ENCODE measurements around the gene ANKFN1. TPM values are rescaled to one million over a fixed set of nuclear protein-coding genes. Genes with fewer than 3 reads are reported as not detected.

ANKFN1 gene
- total RNA-seq, 1 donor from 2014 or later, result not detected

DNA sequence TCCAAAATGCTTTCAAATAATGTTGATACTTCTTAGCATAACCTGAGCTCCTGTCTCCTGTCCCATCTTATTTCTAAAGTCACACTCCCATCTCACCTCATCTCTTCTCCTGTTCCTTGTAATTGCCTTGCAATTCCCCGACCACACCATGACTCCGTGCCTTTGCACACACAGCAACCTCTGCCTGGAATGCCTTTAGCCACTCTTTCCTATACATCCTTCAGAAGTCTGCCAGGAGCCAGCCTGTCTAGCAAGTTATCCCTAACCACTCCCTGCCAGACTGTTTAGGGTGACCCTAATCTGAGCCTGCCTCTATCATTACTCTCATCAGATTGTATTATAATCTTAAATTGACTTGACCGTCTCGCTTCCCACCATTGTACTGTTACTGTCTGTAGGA, 272.2 kb downstream of the ANKFN1 start:
- intact Hi-C loops (cut with micrococcal nuclease), result no loop called here
- Mint-ChIP-seq H3K36me3 (ENCODE audit: low read depth) (no peaks in the 10 kb centered on the region), H3K27ac (no peak overlapping the region), H3K4me3 (no peak overlapping the region), H3K4me1 (ENCODE audit: low read depth) (peaks cover 14% of the 10 kb centered on the region), H3K9me3 (no peaks in the 10 kb centered on the region), H3K27me3 (ENCODE audit: insufficient read depth) (peaks cover 3% of the 10 kb centered on the region)
- DNase-seq (ENCODE audit: low spot score), result no peak

- peaks cover 14% of the 10 kb centered on the region for H3K4me1 Mint-ChIP-seq (ENCODE audit: low read depth)
- intact Hi-C loops (cut with micrococcal nuclease), result no loop called here
- no peaks in the 10 kb centered on the region for H3K9me3 Mint-ChIP-seq
- no peak for DNase-seq (ENCODE audit: low spot score)
- H3K27ac Mint-ChIP-seq, result no peak overlapping the region
- no peaks in the 10 kb centered on the region for H3K36me3 Mint-ChIP-seq (ENCODE audit: low read depth)
- H3K4me3 Mint-ChIP-seq, result no peak overlapping the region
- H3K27me3 Mint-ChIP-seq (ENCODE audit: insufficient read depth), result peaks cover 3% of the 10 kb centered on the region
Observed at GRCh38 chr17:56426901-56427300, 273.6 kb downstream of the ANKFN1 start.

- no peaks in the 10 kb centered on the region for H3K27me3 Mint-ChIP-seq (ENCODE audit: insufficient read depth)
- no peak overlapping the region for H3K4me3 Mint-ChIP-seq
- H3K4me1 Mint-ChIP-seq (ENCODE audit: low read depth), result no peaks in the 10 kb centered on the region
- no peaks in the 10 kb centered on the region for H3K9me3 Mint-ChIP-seq
- no peak for DNase-seq (ENCODE audit: low spot score)
- H3K36me3 Mint-ChIP-seq (ENCODE audit: low read depth), result no peaks in the 10 kb centered on the region
- intact Hi-C loops (cut with micrococcal nuclease), result no loop called here
- no peak overlapping the region for H3K27ac Mint-ChIP-seq
Observed at GRCh38 chr17:56431736-56432135, 278.5 kb downstream of the ANKFN1 start.

DNA sequence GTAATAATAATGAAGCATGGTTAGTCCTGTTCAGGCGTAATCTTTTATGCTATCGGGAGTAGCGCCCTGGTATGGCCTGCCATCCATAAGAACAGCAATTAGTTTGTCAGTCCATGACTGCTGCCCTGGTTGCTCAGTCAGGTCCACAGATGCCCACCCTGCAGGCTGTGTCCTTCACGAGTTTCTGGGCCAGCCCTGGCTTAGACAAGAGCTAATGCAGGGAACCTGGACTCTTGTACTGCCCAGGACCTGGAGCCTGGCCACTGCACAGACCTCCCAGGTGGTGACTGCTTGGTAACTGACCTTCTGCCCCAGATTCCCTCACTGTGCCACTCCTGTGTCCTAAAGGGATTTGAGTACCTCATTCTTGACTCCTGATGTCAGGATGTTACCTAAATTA, 279.2 kb downstream of the ANKFN1 start:
- Mint-ChIP-seq H3K4me1 (ENCODE audit: low read depth) (no peaks in the 10 kb centered on the region), H3K36me3 (ENCODE audit: low read depth) (no peaks in the 10 kb centered on the region), H3K9me3 (no peaks in the 10 kb centered on the region), H3K27me3 (ENCODE audit: insufficient read depth) (no peaks in the 10 kb centered on the region), H3K4me3 (no peak overlapping the region), H3K27ac (no peak overlapping the region)
- no peak for DNase-seq (ENCODE audit: low spot score)
- intact Hi-C loops (cut with micrococcal nuclease), result no loop called here

DNA sequence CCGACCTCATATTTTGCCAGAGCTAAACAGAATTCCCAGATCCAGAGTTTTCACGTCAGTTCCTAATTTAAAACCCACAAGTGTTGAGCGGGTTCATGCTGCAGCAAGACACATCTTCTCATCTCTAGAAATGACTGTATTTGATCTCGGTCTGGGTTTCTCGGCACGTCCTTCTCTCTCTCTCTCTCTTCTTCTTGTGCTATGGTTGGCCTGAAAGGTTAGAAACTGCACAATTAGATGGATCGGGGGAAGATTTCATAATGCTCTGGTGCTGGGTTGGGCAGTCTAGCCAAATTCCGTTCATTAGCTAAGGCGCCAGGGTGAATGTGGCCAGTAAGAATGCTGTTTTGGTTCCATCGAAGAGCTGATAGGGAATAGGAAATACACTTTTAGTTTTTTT, 281.3 kb downstream of the ANKFN1 start:
- no peaks in the 10 kb centered on the region for H3K9me3 Mint-ChIP-seq
- peaks cover 9% of the 10 kb centered on the region for H3K27me3 Mint-ChIP-seq (ENCODE audit: insufficient read depth)
- no peak for DNase-seq (ENCODE audit: low spot score)
- H3K36me3 Mint-ChIP-seq (ENCODE audit: low read depth), result no peaks in the 10 kb centered on the region
- H3K4me3 Mint-ChIP-seq, result no peak overlapping the region
- intact Hi-C loops (cut with micrococcal nuclease), result no loop called here
- no peak overlapping the region for H3K27ac Mint-ChIP-seq
- no peaks in the 10 kb centered on the region for H3K4me1 Mint-ChIP-seq (ENCODE audit: low read depth)

GRCh38 chr17:56436142-56436541, 282.9 kb downstream of the ANKFN1 start:
- Mint-ChIP-seq H3K27me3 (ENCODE audit: insufficient read depth) (peaks cover 14% of the 10 kb centered on the region), H3K4me3 (no peak overlapping the region), H3K36me3 (ENCODE audit: low read depth) (no peaks in the 10 kb centered on the region), H3K27ac (no peak overlapping the region), H3K9me3 (no peaks in the 10 kb centered on the region), H3K4me1 (ENCODE audit: low read depth) (no peaks in the 10 kb centered on the region)
- intact Hi-C loops (cut with micrococcal nuclease), result no loop called here
- DNase-seq (ENCODE audit: low spot score), result no peak

GRCh38 chr17:56440419-56440818, 287.1 kb downstream of the ANKFN1 start:
- no peak for DNase-seq (ENCODE audit: low spot score)
- Mint-ChIP-seq H3K9me3 (no peaks in the 10 kb centered on the region), H3K36me3 (ENCODE audit: low read depth) (no peaks in the 10 kb centered on the region), H3K27ac (no peak overlapping the region), H3K27me3 (ENCODE audit: insufficient read depth) (peaks cover 14% of the 10 kb centered on the region), H3K4me3 (no peak overlapping the region), H3K4me1 (ENCODE audit: low read depth) (no peaks in the 10 kb centered on the region)
- intact Hi-C loops (cut with micrococcal nuclease), result no loop called here

DNA sequence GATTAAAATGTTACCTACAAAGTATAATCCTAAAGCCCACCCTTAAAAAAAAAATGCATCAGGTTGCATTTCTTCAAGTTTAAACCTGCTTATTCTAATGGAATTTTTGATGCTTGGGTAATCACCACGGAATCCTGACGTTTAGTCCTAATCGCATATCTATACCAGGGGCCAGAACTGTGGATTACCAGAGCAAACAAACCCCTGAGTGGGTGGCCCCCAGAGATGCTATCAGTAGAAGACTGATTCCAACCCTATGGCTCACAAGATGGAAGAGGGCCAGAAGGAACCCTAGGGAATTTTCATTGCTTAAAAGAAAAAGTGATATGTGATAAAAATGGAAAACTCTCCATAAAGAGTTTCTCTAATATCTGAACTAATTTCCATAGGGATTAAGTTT, 288.0 kb downstream of the ANKFN1 start:
- no peaks in the 10 kb centered on the region for H3K36me3 Mint-ChIP-seq (ENCODE audit: low read depth)
- no peak overlapping the region for H3K27ac Mint-ChIP-seq
- no peaks in the 10 kb centered on the region for H3K9me3 Mint-ChIP-seq
- no peak overlapping the region for H3K4me3 Mint-ChIP-seq
- intact Hi-C loops (cut with micrococcal nuclease), result no loop called here
- DNase-seq (ENCODE audit: low spot score), result no peak
- H3K27me3 Mint-ChIP-seq (ENCODE audit: insufficient read depth), result peaks cover 14% of the 10 kb centered on the region
- H3K4me1 Mint-ChIP-seq (ENCODE audit: low read depth), result no peaks in the 10 kb centered on the region

DNA sequence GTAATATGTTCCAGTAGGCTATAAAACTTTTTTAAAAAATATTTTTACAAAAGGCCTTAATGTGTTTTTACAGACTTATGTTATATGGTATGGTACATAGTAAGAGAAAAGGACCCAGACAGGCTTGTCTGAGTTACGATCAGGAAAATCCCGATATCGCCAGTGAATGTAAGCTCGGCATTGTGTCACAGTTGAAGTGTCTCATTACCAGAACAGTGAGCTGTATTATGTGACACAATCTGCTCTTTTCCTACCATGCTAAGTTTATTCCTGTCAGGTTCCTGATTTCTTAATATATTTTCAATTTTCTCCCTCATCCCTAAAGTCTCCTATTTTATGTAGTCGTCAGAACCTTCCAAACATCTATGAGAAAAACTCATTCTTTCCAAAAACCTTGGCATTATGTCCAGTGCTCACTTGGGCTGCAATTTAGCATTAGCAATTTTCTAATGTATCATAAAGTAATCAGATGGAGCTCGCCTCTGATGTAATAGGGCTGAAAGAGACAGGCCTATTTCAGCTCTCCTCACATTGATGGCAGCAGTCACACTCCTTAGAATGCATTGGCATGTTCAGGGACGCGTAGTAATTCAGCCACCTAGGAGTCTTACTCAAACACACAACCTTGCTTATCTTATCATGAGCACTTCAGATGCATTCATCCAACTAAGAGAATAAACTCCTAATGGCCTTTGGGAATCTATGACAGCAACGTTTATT, 292.6 kb downstream of the ANKFN1 start:
- DNase-seq (ENCODE audit: low spot score), result no peak
- Mint-ChIP-seq H3K4me1 (ENCODE audit: low read depth) (no peaks in the 10 kb centered on the region), H3K27me3 (ENCODE audit: insufficient read depth) (peaks cover 18% of the 10 kb centered on the region), H3K27ac (no peak overlapping the region), H3K36me3 (ENCODE audit: low read depth) (no peaks in the 10 kb centered on the region), H3K4me3 (no peak overlapping the region), H3K9me3 (no peaks in the 10 kb centered on the region)
- intact Hi-C loops (cut with micrococcal nuclease), result no loop called here

GRCh38 chr17:56447171-56447570, 293.9 kb downstream of the ANKFN1 start:
- DNase-seq (ENCODE audit: low spot score), result no peak
- peaks cover 22% of the 10 kb centered on the region for H3K27me3 Mint-ChIP-seq (ENCODE audit: insufficient read depth)
- H3K4me1 Mint-ChIP-seq (ENCODE audit: low read depth), result no peaks in the 10 kb centered on the region
- H3K4me3 Mint-ChIP-seq, result no peak overlapping the region
- H3K36me3 Mint-ChIP-seq (ENCODE audit: low read depth), result no peaks in the 10 kb centered on the region
- H3K27ac Mint-ChIP-seq, result no peak overlapping the region
- H3K9me3 Mint-ChIP-seq, result no peaks in the 10 kb centered on the region
- intact Hi-C loops (cut with micrococcal nuclease), result no loop called here

GRCh38 chr17:56448371-56448770, 295.1 kb downstream of the ANKFN1 start:
- Mint-ChIP-seq H3K36me3 (ENCODE audit: low read depth) (no peaks in the 10 kb centered on the region), H3K9me3 (no peaks in the 10 kb centered on the region), H3K4me3 (no peak overlapping the region), H3K4me1 (ENCODE audit: low read depth) (no peaks in the 10 kb centered on the region), H3K27me3 (ENCODE audit: insufficient read depth) (peaks cover 22% of the 10 kb centered on the region), H3K27ac (no peak overlapping the region)
- no peak for DNase-seq (ENCODE audit: low spot score)
- intact Hi-C loops (cut with micrococcal nuclease), result no loop called here

GRCh38 chr17:56449176-56449575, 295.9 kb downstream of the ANKFN1 start:
- H3K27me3 Mint-ChIP-seq (ENCODE audit: insufficient read depth), result peaks cover 27% of the 10 kb centered on the region
- intact Hi-C loops (cut with micrococcal nuclease), result no loop called here
- no peaks in the 10 kb centered on the region for H3K9me3 Mint-ChIP-seq
- H3K4me1 Mint-ChIP-seq (ENCODE audit: low read depth), result no peaks in the 10 kb centered on the region
- no peaks in the 10 kb centered on the region for H3K36me3 Mint-ChIP-seq (ENCODE audit: low read depth)
- no peak for DNase-seq (ENCODE audit: low spot score)
- no peak overlapping the region for H3K27ac Mint-ChIP-seq
- no peak overlapping the region for H3K4me3 Mint-ChIP-seq

- Mint-ChIP-seq H3K27ac (no peak overlapping the region), H3K4me1 (ENCODE audit: low read depth) (no peaks in the 10 kb centered on the region), H3K36me3 (ENCODE audit: low read depth) (no peaks in the 10 kb centered on the region), H3K27me3 (ENCODE audit: insufficient read depth) (peaks cover 27% of the 10 kb centered on the region), H3K9me3 (no peaks in the 10 kb centered on the region), H3K4me3 (no peak overlapping the region)
- intact Hi-C loops (cut with micrococcal nuclease), result no loop called here
- DNase-seq (ENCODE audit: low spot score), result no peak
Observed at GRCh38 chr17:56451629-56452028, 298.4 kb downstream of the ANKFN1 start.

- no peaks in the 10 kb centered on the region for H3K36me3 Mint-ChIP-seq (ENCODE audit: low read depth)
- H3K4me1 Mint-ChIP-seq (ENCODE audit: low read depth), result no peaks in the 10 kb centered on the region
- H3K27me3 Mint-ChIP-seq (ENCODE audit: insufficient read depth), result peaks cover 25% of the 10 kb centered on the region
- intact Hi-C loops (cut with micrococcal nuclease), result no loop called here
- H3K4me3 Mint-ChIP-seq, result no peak overlapping the region
- no peaks in the 10 kb centered on the region for H3K9me3 Mint-ChIP-seq
- no peak for DNase-seq (ENCODE audit: low spot score)
- no peak overlapping the region for H3K27ac Mint-ChIP-seq
Observed at GRCh38 chr17:56452461-56452860, 299.2 kb downstream of the ANKFN1 start.

Measured in activated T-helper 1 cell treated with anti-CD3 and anti-CD28 coated beads, Interleukin-12 subunit alpha, Interleukin-12 subunit beta, Interleukin-2, Interleukin-4 antibody, amounts not matched to agents 30 ng/mL and 10 ng/mL and 1 ng/mL, durations not matched to agents 14 hours and 24 hours and 36 hours (primary cell).